Loucy (cell line): ENCODE data around the gene ISLR.

Experiments
- CTCF ChIP-seq: fragments of 200-600 bp; sonication (generic); conservative IDR thresholded peaks from 2 replicates; pipeline ENCODE4 v1.5.1; 2014; ENCODE audit warnings: mild to moderate bottlenecking, antibody characterized with exemption, low read length
- EZH2phosphoT487 ChIP-seq: fragments of 200-600 bp; IDR thresholded peaks from 2 replicates; pipeline ENCODE4 v1.6.1; 2018; ENCODE audit warnings: antibody characterized with exemption, mild to moderate bottlenecking, moderate library complexity, borderline replicate concordance

- no peak for TF ChIP-seq CTCF
- TF ChIP-seq EZH2phosphoT487 = no peak
These were observed 42.5 kb upstream of the ISLR start for GRCh38 chr15:74130849-74131627.
